GM23338 (cell line): Measurements from ENCODE around the gene CCDC149. TPM values are rescaled to one million over a fixed set of nuclear protein-coding genes. Genes with fewer than 3 reads are reported as not detected.

Experiments used
- ATAC-seq: fragments of 200-7000 bp; cut with Tn5 transposase; 3 replicates; pipeline ENCODE4 v1.9.1; 2020
- DNase-seq: peaks from one replicate; pipeline ENCODE4 v3.0.0-alpha.2; 2015; ENCODE audit warnings: low spot score
- H2AFZ ChIP-seq: fragments of 200-600 bp; sonication (generic); 2 replicates; pipeline ENCODE4 v1.8.0; 2016; ENCODE audit warnings: antibody characterized with exemption, mild to moderate bottlenecking, moderate library complexity
- H3F3A ChIP-seq: fragments of 200-600 bp; sonication (generic); replicated peaks from 2 replicates; pipeline ENCODE4 v1.8.0; 2017; ENCODE audit warnings: antibody characterized with exemption, mixed run types, low read depth
- H3K27ac ChIP-seq: fragments of 200-600 bp; sonication (generic); 2 replicates; pipeline ENCODE4 v1.6.1; 2016; ENCODE audit warnings: low read depth
- H3K27me3 ChIP-seq: fragments of 200-600 bp; sonication (generic); 2 replicates; pipeline ENCODE4 v1.8.0; 2016; ENCODE audit warnings: mild to moderate bottlenecking, mixed run types, moderate library complexity; ENCODE audit not compliant: insufficient read depth
- H3K36me3 ChIP-seq: fragments of 200-600 bp; sonication (generic); 2 replicates; pipeline ENCODE4 v1.8.0; 2016; ENCODE audit warnings: mild to moderate bottlenecking; ENCODE audit not compliant: insufficient read depth
- H3K4me1 ChIP-seq: fragments of 200-600 bp; sonication (generic); 2 replicates; pipeline ENCODE4 v1.8.0; 2016; ENCODE audit warnings: mild to moderate bottlenecking, moderate library complexity; ENCODE audit not compliant: insufficient read depth
- H3K4me2 ChIP-seq: fragments of 200-600 bp; sonication (generic); 2 replicates; pipeline ENCODE4 v1.7.1; 2017; ENCODE audit warnings: mixed run types
- H3K4me3 ChIP-seq: fragments of 200-600 bp; sonication (generic); 2 replicates; pipeline ENCODE4 v1.6.1; 2016; ENCODE audit warnings: mixed run types
- H3K79me2 ChIP-seq: fragments of 200-600 bp; sonication (generic); replicated peaks from 2 replicates; pipeline ENCODE4 v1.8.0; 2017; ENCODE audit warnings: mild to moderate bottlenecking; ENCODE audit not compliant: insufficient read depth
- H3K9me2 ChIP-seq: fragments of 200-600 bp; sonication (generic); 2 replicates; pipeline ENCODE4 v1.8.0; 2017; ENCODE audit not compliant: insufficient read depth
- H4K20me1 ChIP-seq: fragments of 200-600 bp; sonication (generic); replicated peaks from 2 replicates; pipeline ENCODE4 v1.8.0; 2017; ENCODE audit warnings: mild to moderate bottlenecking; ENCODE audit not compliant: insufficient read depth
- H3K27ac Mint-ChIP-seq: 2 replicates; pipeline ENCODE4 v1.8.0; 2020; ENCODE audit warnings: inconsistent platforms, mild to moderate bottlenecking, moderate library complexity, mixed read lengths
- H3K27me3 Mint-ChIP-seq: 3 replicates; pipeline ENCODE4 v1.8.0; 2022; ENCODE audit warnings: low read depth, mild to moderate bottlenecking, moderate library complexity, mixed read lengths, inconsistent platforms; ENCODE audit not compliant: insufficient read depth, poor library complexity
- H3K36me3 Mint-ChIP-seq: 3 replicates; pipeline ENCODE4 v1.8.0; 2021; ENCODE audit warnings: low read depth, mild to moderate bottlenecking, inconsistent platforms, moderate library complexity, mixed read lengths
- H3K4me1 Mint-ChIP-seq: 3 replicates; pipeline ENCODE4 v1.8.0; 2020; ENCODE audit warnings: mild to moderate bottlenecking, inconsistent platforms, mixed read lengths
- H3K4me3 Mint-ChIP-seq: 3 replicates; pipeline ENCODE4 v1.8.0; 2021; ENCODE audit warnings: moderate library complexity, mild to moderate bottlenecking, inconsistent platforms, mixed read lengths
- H3K9me3 Mint-ChIP-seq: 3 replicates; pipeline ENCODE4 v1.8.0; 2020; ENCODE audit warnings: moderate library complexity, mild to moderate bottlenecking, inconsistent platforms, mixed read lengths
- CREB1 ChIP-seq: fragments of 250-450 bp; sonication (Bioruptor Pico); IDR thresholded peaks from 2 replicates; pipeline ENCODE4 v1.5.0; 2020; ENCODE audit warnings: low read depth, mild to moderate bottlenecking, moderate library complexity
- CTCF ChIP-seq, 2 experiments: fragments of 200-600 bp in 1 of 2; sonication (generic) in 1 of 2; conservative IDR thresholded peaks; 2 replicates each; pipeline versions ENCODE4 v1.5.1 to v1.6.1; 2016 to 2017; ENCODE audit warnings: antibody characterized with exemption in 2 of 2, low read depth in 2 of 2, mild to moderate bottlenecking in 2 of 2, moderate library complexity in 1 of 2
- ETS1 ChIP-seq: IDR thresholded peaks from 2 replicates; pipeline ENCODE4 v1.6.1; 2016; ENCODE audit warnings: antibody characterized with exemption
- EZH2 ChIP-seq: fragments of 200-600 bp; sonication (generic); IDR thresholded peaks from one replicate; pipeline ENCODE4 v1.8.0; 2017; ENCODE audit warnings: antibody characterized with exemption, mild to moderate bottlenecking, low read depth; ENCODE audit not compliant: unreplicated experiment
- NANOG ChIP-seq: IDR thresholded peaks from 2 replicates; pipeline ENCODE4 v1.6.1; 2016; ENCODE audit warnings: antibody characterized with exemption, borderline replicate concordance
- POLR2AphosphoS5 ChIP-seq: IDR thresholded peaks from 2 replicates; pipeline ENCODE4 v1.6.1; 2016; ENCODE audit warnings: antibody characterized with exemption, low read depth
- REST ChIP-seq: IDR thresholded peaks from one replicate; pipeline ENCODE4 v1.6.1; 2018; ENCODE audit warnings: antibody characterized with exemption; ENCODE audit not compliant: unreplicated experiment
- ZNF331 ChIP-seq: fragments of 250-450 bp; sonication (Bioruptor Pico); IDR thresholded peaks from 2 replicates; pipeline ENCODE4 v1.5.0; 2020; ENCODE audit warnings: low read depth, mild to moderate bottlenecking, moderate library complexity
- ZNF462 ChIP-seq: fragments of 250-450 bp; sonication (Bioruptor Pico); IDR thresholded peaks from 2 replicates; pipeline ENCODE4 v1.5.0; 2020; ENCODE audit warnings: mild to moderate bottlenecking, moderate library complexity
- long read RNA-seq: library from polyadenylated mRNA; unstranded; transcript quantifications from one replicate; pipeline ENCODE4 v2.0.0, GENCODE V29; 2020; ENCODE audit not compliant: unreplicated experiment
- polyA plus RNA-seq: library from polyadenylated mRNA; unstranded; fragments of >200 nt; fragmentation: Nextera tagmentation; extraction: Ambion mirVana; gene quantifications from 2 replicates; pipeline ENCODE4 v1.2.1, GENCODE V29; 2016
- total RNA-seq: library from RNA; depleted of rRNA; stranded (reverse); fragments of >200 nt; shearing (Covaris generic); gene quantifications from 2 replicates; pipeline ENCODE4 v1.2.3, GENCODE V29; 2014; rRNA removed

CCDC149 gene
- total RNA-seq (3.8 and 6.4 TPM in 2 replicates), polyA plus RNA-seq (2.2 and 2.6 TPM in 2 replicates)
- long read RNA-seq: 0 reads

GRCh38 chr4:24912252-24913118 is at the start of gene CCDC149:
Gene CCDC149 (minus strand): TSS chr4:24913042. CDS start chr4:24912864, 178 bp downstream.
- Histone ChIP-seq H3K4me2 (peak within 1 kb of the TSS; percentile 82), H3K9me2 (0 out of 2 replicates have a peak, but pooled peaks cover 4% of the 10 kb centered on the region), H3K36me3 (peaks cover 9% of the 10 kb centered on the region), H3K27ac (no peak within 1 kb of the TSS), H3F3A (no peaks in the 10 kb centered on the region), H3K27me3 (peaks cover 25% of the 10 kb centered on the region; the same call in 1 of the 2 replicates), H4K20me1 (0 out of 2 replicates have a peak, but pooled peaks cover 4% of the 10 kb centered on the region), H2AFZ (peak within 1 kb of the TSS; percentile 91), H3K4me3 (peak within 1 kb of the TSS; percentile 58), H3K4me1 (peaks cover 11% of the 10 kb centered on the region), H3K79me2 (no peaks in the 10 kb centered on the region)
- H3K27me3 Mint-ChIP-seq: peaks cover 15% of the 10 kb centered on the region
- H3K4me3 Mint-ChIP-seq: peak within 1 kb of the TSS; percentile 74
- peaks cover 16% of the 10 kb centered on the region for H3K4me1 Mint-ChIP-seq
- peak within 1 kb of the TSS; percentile 86 for H3K27ac Mint-ChIP-seq
- TF ChIP-seq ZNF331 (CRISPR knock-in tag) (no peak), REST (no peak), CREB1 (no peak), CTCF (conservative IDR thresholded peaks at IDR 0.05; ENCODE audit: low read depth in 2 of 2) (0 out of 4 replicates have a peak, but pooled peaks of 1 of the 2 experiments have one; percentile 14), POLR2AphosphoS5 (peak; percentile 57), ZNF462 (no peak), ETS1 (no peak), EZH2 (no peak), NANOG (no peak)
- ATAC-seq: peak; percentile 83
- peaks cover 50% of the 10 kb centered on the region for H3K9me3 Mint-ChIP-seq
- H3K36me3 Mint-ChIP-seq: peaks cover 43% of the 10 kb centered on the region
- DNase-seq: peak; percentile 83
